Measurements from ENCODE around the gene M1AP. TPM values are rescaled to one million over a fixed set of nuclear protein-coding genes. Genes with fewer than 3 reads are reported as not detected.

M1AP gene
- polyA plus RNA-seq, 1 donor (not counting 4 experiments of a cell fraction or from before 2014, with no cell fraction given): 0.21 TPM

DNA sequence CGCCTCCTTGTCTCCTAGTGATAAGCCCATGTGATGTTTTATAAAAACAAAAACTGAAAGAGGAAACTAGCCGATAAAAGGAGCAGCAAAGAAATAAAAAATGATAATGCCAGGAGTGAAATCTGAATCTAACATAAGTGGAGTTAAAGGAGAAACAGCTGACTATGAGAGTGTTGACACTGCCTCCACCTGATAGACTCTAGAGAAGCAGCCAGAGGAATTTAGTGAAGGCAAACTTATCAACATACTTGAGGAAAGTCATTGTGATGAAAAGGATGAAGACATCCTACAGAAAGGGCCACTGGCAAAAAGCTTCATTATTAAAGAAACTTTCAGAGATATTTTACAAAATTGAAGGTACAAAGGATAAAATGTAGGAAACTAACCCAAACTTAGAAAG lies 1.9 kb downstream of the M1AP start:
- Histone ChIP-seq H3K4me3 (ENCODE audit: control insufficient read depth in 2 of 3, extremely low read depth in 1 of 3, insufficient read depth in 2 of 3, low read depth in 1 of 3, low read length in 3 of 3) (no peak overlapping the region), H3K9me1 (ENCODE audit: control insufficient read depth, extremely low read depth, insufficient read depth, low read length) (no peaks in the 10 kb centered on the region), H3K79me2 (ENCODE audit: control insufficient read depth, insufficient read depth, low read length) (no peaks in the 10 kb centered on the region), H4K20me1 (ENCODE audit: control insufficient read depth, extremely low read depth, insufficient read depth, low read length) (no peaks in the 10 kb centered on the region), H3K4me2 (ENCODE audit: control insufficient read depth, extremely low read depth, insufficient read depth, low read depth, low read length) (no peak overlapping the region), H3K36me3 (ENCODE audit: control insufficient read depth in 2 of 2, extremely low read depth in 1 of 2, insufficient read depth in 2 of 2, low read length in 2 of 2) (no peaks in the 10 kb centered on the region), H3K27ac (ENCODE audit: control insufficient read depth, insufficient read depth, low read length) (no peak overlapping the region), H2AFZ (ENCODE audit: control insufficient read depth, low read length) (no peak overlapping the region), H3K27me3 (ENCODE audit: control insufficient read depth, extremely low read depth, insufficient read depth, low read length) (no peaks in the 10 kb centered on the region), H3K9ac (ENCODE audit: control insufficient read depth, extremely low read depth, insufficient read depth, low read length) (no peak overlapping the region), H3K9me3 (ENCODE audit: control insufficient read depth, low read depth, low read length) (no peaks in the 10 kb centered on the region), H3K4me1 (ENCODE audit: control insufficient read depth, extremely low read depth, insufficient read depth, low read length) (no peaks in the 10 kb centered on the region)
- FAIRE-seq: no peak
- no peak for DNase-seq (ENCODE audit: low read depth, low spot score)
- TF ChIP-seq, protein P1, sequence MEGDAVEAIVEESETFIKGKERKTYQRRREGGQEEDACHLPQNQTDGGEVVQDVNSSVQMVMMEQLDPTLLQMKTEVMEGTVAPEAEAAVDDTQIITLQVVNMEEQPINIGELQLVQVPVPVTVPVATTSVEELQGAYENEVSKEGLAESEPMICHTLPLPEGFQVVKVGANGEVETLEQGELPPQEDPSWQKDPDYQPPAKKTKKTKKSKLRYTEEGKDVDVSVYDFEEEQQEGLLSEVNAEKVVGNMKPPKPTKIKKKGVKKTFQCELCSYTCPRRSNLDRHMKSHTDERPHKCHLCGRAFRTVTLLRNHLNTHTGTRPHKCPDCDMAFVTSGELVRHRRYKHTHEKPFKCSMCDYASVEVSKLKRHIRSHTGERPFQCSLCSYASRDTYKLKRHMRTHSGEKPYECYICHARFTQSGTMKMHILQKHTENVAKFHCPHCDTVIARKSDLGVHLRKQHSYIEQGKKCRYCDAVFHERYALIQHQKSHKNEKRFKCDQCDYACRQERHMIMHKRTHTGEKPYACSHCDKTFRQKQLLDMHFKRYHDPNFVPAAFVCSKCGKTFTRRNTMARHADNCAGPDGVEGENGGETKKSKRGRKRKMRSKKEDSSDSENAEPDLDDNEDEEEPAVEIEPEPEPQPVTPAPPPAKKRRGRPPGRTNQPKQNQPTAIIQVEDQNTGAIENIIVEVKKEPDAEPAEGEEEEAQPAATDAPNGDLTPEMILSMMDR (optimal IDR thresholded peaks at IDR 0.05 in 1 of 3, IDR thresholded peaks at IDR 0.05 in 1 of 3, conservative IDR thresholded peaks at IDR 0.05 in 1 of 3; ENCODE audit: extremely low read depth in 1 of 3, insufficient read depth in 2 of 3, low read length in 3 of 3): no peak
- TF ChIP-seq EZH2 (IDR thresholded peaks at IDR 0.05; ENCODE audit: low read length): no peak
- dilution Hi-C loops (cut with MboI; ENCODE audit: extremely low pct_ligation_motif_present, low sequenced_read_pairs): no loop called here

DNA sequence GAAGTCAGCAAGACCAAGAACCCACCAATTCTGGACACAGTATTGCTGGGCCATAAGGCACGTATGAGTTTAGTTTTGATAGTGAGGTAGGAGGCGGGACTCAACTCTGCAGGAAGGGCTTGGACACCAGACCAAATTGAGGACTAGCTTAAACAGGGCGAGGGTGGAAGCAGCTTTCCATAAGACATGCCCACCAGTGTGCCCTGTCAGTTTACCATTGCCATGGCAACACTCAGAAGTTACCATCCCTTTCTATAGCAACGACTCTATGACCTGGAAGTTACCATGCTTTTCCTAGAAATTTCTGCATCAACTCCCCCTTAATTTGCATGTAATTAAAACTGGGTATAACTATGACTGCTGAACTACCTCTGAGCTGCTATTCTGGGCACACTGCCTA lies 2.8 kb downstream of the M1AP start:
- H3K79me2 ChIP-seq (ENCODE audit: control insufficient read depth, insufficient read depth, low read length): no peaks in the 10 kb centered on the region
- H3K27me3 ChIP-seq (ENCODE audit: control insufficient read depth, extremely low read depth, insufficient read depth, low read length): no peaks in the 10 kb centered on the region
- H3K4me1 ChIP-seq (ENCODE audit: control insufficient read depth, extremely low read depth, insufficient read depth, low read length): no peaks in the 10 kb centered on the region
- H3K9me1 ChIP-seq (ENCODE audit: control insufficient read depth, extremely low read depth, insufficient read depth, low read length): no peaks in the 10 kb centered on the region
- FAIRE-seq: no peak
- no peak overlapping the region for H3K27ac ChIP-seq (ENCODE audit: control insufficient read depth, insufficient read depth, low read length)
- no peak overlapping the region for H3K4me3 ChIP-seq (ENCODE audit: control insufficient read depth in 2 of 3, extremely low read depth in 1 of 3, insufficient read depth in 2 of 3, low read depth in 1 of 3, low read length in 3 of 3)
- no peaks in the 10 kb centered on the region for H4K20me1 ChIP-seq (ENCODE audit: control insufficient read depth, extremely low read depth, insufficient read depth, low read length)
- no peak for DNase-seq (ENCODE audit: low read depth, low spot score)
- no peak overlapping the region for H3K4me2 ChIP-seq (ENCODE audit: control insufficient read depth, extremely low read depth, insufficient read depth, low read depth, low read length)
- TF ChIP-seq, protein P1 (optimal IDR thresholded peaks at IDR 0.05 in 1 of 3, IDR thresholded peaks at IDR 0.05 in 1 of 3, conservative IDR thresholded peaks at IDR 0.05 in 1 of 3; ENCODE audit: extremely low read depth in 1 of 3, insufficient read depth in 2 of 3, low read length in 3 of 3): no peak
- no peak for TF ChIP-seq EZH2 (IDR thresholded peaks at IDR 0.05; ENCODE audit: low read length)
- H3K9me3 ChIP-seq (ENCODE audit: control insufficient read depth, low read depth, low read length): no peaks in the 10 kb centered on the region
- dilution Hi-C loops (cut with MboI; ENCODE audit: extremely low pct_ligation_motif_present, low sequenced_read_pairs): no loop called here
- no peaks in the 10 kb centered on the region for H3K36me3 ChIP-seq (ENCODE audit: control insufficient read depth in 2 of 2, extremely low read depth in 1 of 2, insufficient read depth in 2 of 2, low read length in 2 of 2)
- H2AFZ ChIP-seq (ENCODE audit: control insufficient read depth, low read length): no peak overlapping the region
- H3K9ac ChIP-seq (ENCODE audit: control insufficient read depth, extremely low read depth, insufficient read depth, low read length): no peak overlapping the region
